Measurements from ENCODE around the gene PPM1G. TPM values are rescaled to one million over a fixed set of nuclear protein-coding genes. Genes with fewer than 3 reads are reported as not detected.
A peak's percentile ranks its signal among the peaks of the same experiment; 100 is the strongest.
"Not testable (repeated sequence)": the region's sequence is repeated elsewhere in the genome, so short reads cannot be mapped to it uniquely, and the experiment has no call there.

Gene PPM1G
- total and polyA plus RNA-seq, 9 donors: 27.2 to 89.4 (median 48.0) TPM

DNA sequence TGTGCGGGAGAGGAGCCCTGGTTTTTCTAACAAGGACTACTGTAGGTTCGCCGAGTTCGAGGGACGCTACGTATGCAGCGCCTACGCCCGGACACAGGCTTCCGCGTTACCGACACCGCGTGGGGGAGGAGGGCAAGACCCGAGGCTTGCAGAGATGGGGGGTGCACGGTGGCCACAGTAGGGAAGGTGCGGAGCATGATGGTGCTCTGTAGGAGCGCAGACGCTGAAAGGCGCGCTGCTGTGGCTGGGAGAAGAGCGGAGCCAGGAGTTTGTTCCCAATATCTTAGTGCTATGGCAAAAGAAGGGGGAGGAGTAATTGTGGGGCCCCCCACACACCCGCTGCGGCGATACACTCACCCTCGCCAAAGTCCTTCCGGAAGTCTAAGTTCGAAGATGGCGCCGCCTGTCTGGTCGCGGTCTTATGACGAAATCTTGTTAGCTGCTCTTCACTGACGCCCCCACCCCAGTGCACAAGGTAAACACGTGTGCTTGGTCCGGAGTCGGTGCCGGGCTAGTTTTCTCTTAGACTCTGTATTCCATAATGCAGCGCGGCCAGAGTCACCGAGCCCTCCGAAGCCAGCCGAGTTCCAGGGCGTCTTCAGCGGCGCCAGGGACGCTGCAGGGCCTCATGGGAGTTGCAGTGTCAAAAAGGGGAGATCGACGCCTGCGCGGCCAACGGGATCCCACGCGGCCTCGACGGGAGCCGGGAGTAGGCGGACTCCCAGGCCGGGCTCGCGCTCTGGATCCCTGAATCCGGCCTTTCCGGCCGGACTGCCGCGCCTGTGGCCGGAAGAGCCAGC, 52.8 kb downstream of the PPM1G start, which contains the start of gene GTF3C2:
GTF3C2 (minus strand) TSS at position 383 of the 800 bp plus-strand sequence. CDS start 13,210 bp downstream, outside the sequence.
- 0 to 1% (median 0%) methylated on average over 67 of the region's 67 CpGs for WGBS, 3 donors
- Histone ChIP-seq H3K4me3 (peak within 1 kb of the TSS; percentile 89), H3K27me3 (no peaks in the 10 kb centered on the region), H3K4me1 (ENCODE audit: insufficient read depth) (peaks cover 7% of the 10 kb centered on the region), H3K36me3 (no peaks in the 10 kb centered on the region), H3K9me3 (no peaks in the 10 kb centered on the region), H3K27ac (peak within 1 kb of the TSS; percentile 18 to 71)
- intact Hi-C loops (cut with DNase I): no loop called here
- TF ChIP-seq, protein P1, sequence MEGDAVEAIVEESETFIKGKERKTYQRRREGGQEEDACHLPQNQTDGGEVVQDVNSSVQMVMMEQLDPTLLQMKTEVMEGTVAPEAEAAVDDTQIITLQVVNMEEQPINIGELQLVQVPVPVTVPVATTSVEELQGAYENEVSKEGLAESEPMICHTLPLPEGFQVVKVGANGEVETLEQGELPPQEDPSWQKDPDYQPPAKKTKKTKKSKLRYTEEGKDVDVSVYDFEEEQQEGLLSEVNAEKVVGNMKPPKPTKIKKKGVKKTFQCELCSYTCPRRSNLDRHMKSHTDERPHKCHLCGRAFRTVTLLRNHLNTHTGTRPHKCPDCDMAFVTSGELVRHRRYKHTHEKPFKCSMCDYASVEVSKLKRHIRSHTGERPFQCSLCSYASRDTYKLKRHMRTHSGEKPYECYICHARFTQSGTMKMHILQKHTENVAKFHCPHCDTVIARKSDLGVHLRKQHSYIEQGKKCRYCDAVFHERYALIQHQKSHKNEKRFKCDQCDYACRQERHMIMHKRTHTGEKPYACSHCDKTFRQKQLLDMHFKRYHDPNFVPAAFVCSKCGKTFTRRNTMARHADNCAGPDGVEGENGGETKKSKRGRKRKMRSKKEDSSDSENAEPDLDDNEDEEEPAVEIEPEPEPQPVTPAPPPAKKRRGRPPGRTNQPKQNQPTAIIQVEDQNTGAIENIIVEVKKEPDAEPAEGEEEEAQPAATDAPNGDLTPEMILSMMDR (IDR thresholded peaks at IDR 0.05): peak in 1 of 3 donors; percentile 10
- TF ChIP-seq EP300 (IDR thresholded peaks at IDR 0.05) (no peak), POLR2A (IDR thresholded peaks at IDR 0.05) (peak; percentile 38)
- DNase-seq: peak; percentile 92 to 97 (median 93)

DNA sequence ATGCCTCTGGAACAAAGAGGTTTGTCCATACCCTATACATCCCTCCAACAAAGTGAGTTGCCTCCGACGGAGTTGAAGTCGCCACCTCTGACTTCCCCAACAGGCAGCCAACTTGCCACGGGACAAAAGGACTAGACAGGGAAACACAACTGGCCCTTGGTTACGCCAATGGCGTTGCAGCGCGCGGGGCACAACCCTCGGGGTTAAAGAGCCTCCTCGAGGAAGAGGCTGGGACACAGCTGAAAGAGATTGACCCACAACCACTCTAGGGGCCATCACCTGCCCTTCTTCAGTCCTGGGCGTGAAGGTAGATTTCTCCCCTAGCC, 53.4 kb downstream of the PPM1G start:
- Histone ChIP-seq H3K9me3 (no peaks in the 10 kb centered on the region), H3K4me1 (ENCODE audit: insufficient read depth) (peaks cover 7% of the 10 kb centered on the region), H3K27me3 (no peaks in the 10 kb centered on the region), H3K36me3 (no peaks in the 10 kb centered on the region), H3K4me3 (peak overlapping the region; percentile 89), H3K27ac (peak overlapping the region; percentile 18 to 71)
- TF ChIP-seq, protein P1 (IDR thresholded peaks at IDR 0.05): no peak
- TF ChIP-seq POLR2A (IDR thresholded peaks at IDR 0.05) (no peak), EP300 (IDR thresholded peaks at IDR 0.05) (no peak)
- WGBS, 3 donors: 0 to 1% (median 0%) methylated on average over 12 of the region's 12 CpGs
- intact Hi-C loops (cut with DNase I): no loop called here
- DNase-seq: peak in 3 of 5 donors; percentile 23 to 44 (median 35)

DNA sequence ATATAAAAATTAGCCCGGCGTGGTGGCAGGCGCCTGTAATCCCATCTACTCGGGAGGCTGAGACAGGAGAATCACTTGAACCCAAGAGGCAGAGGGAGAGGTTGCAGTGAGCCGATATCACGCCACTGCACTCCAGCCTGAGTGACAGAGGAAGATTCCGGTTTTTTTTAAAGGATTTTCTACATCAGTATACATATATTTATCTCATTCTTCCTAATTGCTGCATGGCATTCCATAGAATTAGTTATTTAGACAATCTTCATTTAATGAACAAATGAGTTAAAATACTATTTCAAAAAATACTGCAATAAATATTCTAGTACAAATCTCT, 54.8 kb downstream of the PPM1G start:
- intact Hi-C loops (cut with DNase I): no loop called here
- Histone ChIP-seq H3K4me3 (no peak overlapping the region), H3K27me3 (no peaks in the 10 kb centered on the region), H3K36me3 (no peaks in the 10 kb centered on the region), H3K27ac (no peak overlapping the region), H3K9me3 (no peaks in the 10 kb centered on the region), H3K4me1 (ENCODE audit: insufficient read depth) (peaks cover 7% of the 10 kb centered on the region)
- WGBS, 3 donors: 88 to 93% (median 89%) methylated on average over 7 of the region's 7 CpGs
- DNase-seq: no peak
- no peak for TF ChIP-seq EP300 (IDR thresholded peaks at IDR 0.05)
- TF ChIP-seq, protein P1 (IDR thresholded peaks at IDR 0.05): no peak
- TF ChIP-seq POLR2A (IDR thresholded peaks at IDR 0.05): no peak

DNA sequence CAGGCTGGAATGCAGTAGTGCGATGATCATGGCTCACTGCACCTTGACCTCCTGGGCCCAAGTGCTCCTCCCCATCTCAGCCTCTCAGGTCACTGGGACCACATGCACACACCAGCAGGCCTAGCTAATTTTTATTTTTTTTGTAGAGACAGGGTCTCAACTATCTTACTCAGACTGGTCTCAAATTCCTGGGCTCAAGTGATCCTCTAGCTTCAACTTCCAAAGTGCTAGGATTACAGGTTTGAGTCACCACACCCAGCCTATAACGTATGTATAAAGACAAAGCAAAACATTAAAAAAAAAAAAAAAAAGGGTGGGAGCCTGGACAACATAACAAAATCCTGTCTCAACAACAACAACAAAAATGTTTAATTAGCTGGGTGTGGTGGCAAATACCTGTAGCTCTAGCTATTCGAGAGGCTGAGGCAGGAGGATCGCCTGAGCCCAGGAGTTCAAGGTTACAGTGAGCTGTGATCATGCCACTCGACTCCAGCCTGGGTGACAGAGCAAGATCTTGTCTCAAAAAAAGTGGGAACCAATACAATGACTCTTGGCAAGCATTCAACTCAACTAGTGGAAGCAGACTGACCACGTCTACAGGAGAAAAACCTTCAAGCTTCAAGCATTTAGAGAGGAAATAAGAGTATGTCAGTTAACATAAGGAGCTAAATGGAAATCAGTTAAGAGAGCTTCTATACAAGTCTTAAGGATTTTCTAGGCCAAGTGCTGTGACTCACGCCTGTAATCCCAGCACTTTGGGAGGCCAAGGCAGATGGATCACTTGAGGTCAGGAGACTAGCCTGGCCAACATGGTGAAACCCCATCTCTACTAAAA, 55.4 kb downstream of the PPM1G start:
- intact Hi-C loops (cut with DNase I): no loop called here
- H3K27me3 ChIP-seq: no peaks in the 10 kb centered on the region
- no peaks in the 10 kb centered on the region for H3K36me3 ChIP-seq
- H3K4me3 ChIP-seq: no peak overlapping the region
- no peaks in the 10 kb centered on the region for H3K9me3 ChIP-seq
- H3K27ac ChIP-seq: no peak overlapping the region
- WGBS, 3 donors: 69 to 74% (median 71%) methylated on average over 7 of the region's 7 CpGs
- no peak for DNase-seq
- H3K4me1 ChIP-seq (ENCODE audit: insufficient read depth): peaks cover 7% of the 10 kb centered on the region
- TF ChIP-seq, protein P1 (IDR thresholded peaks at IDR 0.05): no peak
- no peak for TF ChIP-seq POLR2A (IDR thresholded peaks at IDR 0.05)
- TF ChIP-seq EP300 (IDR thresholded peaks at IDR 0.05): no peak

DNA sequence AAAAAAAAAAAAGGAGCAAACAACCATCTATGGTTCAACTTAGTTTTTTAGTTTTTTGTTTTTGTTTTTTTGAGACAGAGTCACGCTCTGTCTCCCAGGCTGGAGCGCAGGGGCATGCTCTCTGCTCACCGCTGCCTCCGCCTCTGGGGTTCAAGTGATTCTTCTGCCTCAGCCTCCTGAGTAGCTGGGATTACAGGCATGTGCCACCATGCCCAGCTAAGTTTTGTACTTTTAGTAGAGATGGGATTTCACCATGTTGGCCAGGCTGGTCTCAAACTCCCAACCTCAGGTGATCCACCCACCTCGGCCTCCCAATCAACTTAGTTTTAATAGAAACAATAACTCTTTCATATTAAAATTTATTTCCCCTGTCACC, 56.0 kb downstream of the PPM1G start:
- DNase-seq; H3K27me3 ChIP-seq; H3K27ac ChIP-seq; intact Hi-C loops (cut with DNase I); H3K36me3 ChIP-seq; H3K4me1 ChIP-seq (ENCODE audit: insufficient read depth); H3K9me3 ChIP-seq; H3K4me3 ChIP-seq: not testable (repeated sequence)
- 94 to 97% (median 96%) methylated on average over 5 of the region's 5 CpGs for WGBS, 3 donors

All from ovary (tissue), 9 donors.